Heart right ventricle (tissue), 16 donors: Measurements from ENCODE around the gene S100A12. TPM values are rescaled to one million over a fixed set of nuclear protein-coding genes. Genes with fewer than 3 reads are reported as not detected.

Experiments used
- ATAC-seq, 8 donors: fragments of 200-7000 bp; cut with Tn5 transposase; one replicate each; pipeline ENCODE4 v1.9.1; 2020; ENCODE audit warnings: mild to moderate bottlenecking in 8 of 8, moderate library complexity in 8 of 8, moderate number of reproducible peaks in 1 of 8
- DNase-seq, 2 donors: peaks; one replicate each; pipeline ENCODE4 v3.0.0-alpha.2; 2020
- H3K27ac ChIP-seq, 10 donors: fragments of 200-600 bp; sonication (generic) in 2 of 10; one replicate each; pipeline versions ENCODE4 v1.5.0 to v1.8.0; 2020 to 2022; ENCODE audit warnings: mild to moderate bottlenecking in 3 of 10
- H3K27me3 ChIP-seq, 7 donors: fragments of 200-600 bp; one replicate each; pipeline ENCODE4 v1.8.0; 2021 to 2022; ENCODE audit warnings: mild to moderate bottlenecking in 2 of 7
- H3K36me3 ChIP-seq, 9 donors: fragments of 200-600 bp; sonication (generic) in 1 of 9; one replicate each; pipeline versions ENCODE4 v1.5.0 to v1.8.0; 2020 to 2022; ENCODE audit warnings: mild to moderate bottlenecking in 2 of 9
- H3K4me1 ChIP-seq, 9 donors: fragments of 200-600 bp; sonication (generic) in 1 of 9; one replicate each; pipeline versions ENCODE4 v1.5.0 to v1.8.0; 2020 to 2022; ENCODE audit warnings: mild to moderate bottlenecking in 4 of 9
- H3K4me3 ChIP-seq, 10 donors: fragments of 200-600 bp; sonication (generic) in 2 of 10; one replicate each; pipeline versions ENCODE4 v1.5.0 to v1.8.0; 2020 to 2022; ENCODE audit warnings: mild to moderate bottlenecking in 7 of 10, moderate library complexity in 2 of 10
- H3K9me3 ChIP-seq, 11 donors: fragments of 200-600 bp in 10 of 11; sonication (generic) in 2 of 11; one replicate each; pipeline versions ENCODE4 v1.5.0 to v1.8.0; 2013 to 2022; ENCODE audit warnings: mild to moderate bottlenecking in 2 of 11, control low read depth in 1 of 11, moderate library complexity in 1 of 11
- CTCF ChIP-seq, 9 donors: fragments of 200-600 bp; sonication (generic) in 2 of 9; IDR thresholded peaks; one replicate each; pipeline versions ENCODE4 v1.5.0 to v1.8.0; 2021 to 2022; ENCODE audit warnings: antibody characterized with exemption in 9 of 9, mild to moderate bottlenecking in 5 of 9, moderate library complexity in 1 of 9
- WGBS, 2 donors: extraction: QIAGEN DNeasy Blood & Tissue Kit; methylation state at CpG; one replicate each; pipeline ENCODE4 v1.1.7; 2013; ENCODE audit warnings: inconsistent platforms in 1 of 2; 5-methylcytosine and 5-hydroxymethylcytosine counted together
- intact Hi-C, 10 donors: fragments of 100-400 bp; cut with DNase I; formaldehyde crosslinking; loops; one replicate each; pipeline versions ENCODE4 v1.11.1 to v1.14.2; 2022
- polyA plus RNA-seq, 2 donors: library from polyadenylated mRNA; stranded (reverse); fragments of 200-250 nt; gene quantifications; one replicate each; pipeline ENCODE4 v1.2.3, GENCODE V29; 2013
- total RNA-seq, 10 donors: library from RNA; stranded (reverse); fragmentation: NEBNext Ultra II Directional in 3 of 10; extraction: Animal tissue kit (Norgen Biotek cat#: 25700) in 3 of 10; gene quantifications; one replicate each; pipeline versions ENCODE4 v1.2.1 to v1.2.4, GENCODE V29; 2021 to 2023
- donor health status: Arrhythmogenic right ventricular cardiomyopathy.
- donor health status: ischemic (EF 13 %, LVEDD 7.1; RV severe dilation, severe dysfunction).
- donor health status: healthy with polysubstance abuse.
- donor health status: DM: no; HTN: yes; CAD: no.
- donor health status: DM: no; HTN: no; CAD: no.
- donor health status: ischemic (EF 25% LVEDD 6.9; RV normal size, moderate dysfunction).
- donor health status: ischemic (EF 25% LVEDD 5.7; RV mildly dilated, moderate dysfunction).
- donor health status: healthy.
- donor health status: DM: yes; HTN: yes; CAD: no.
- donor health status: Ischemic cardiomyopathy.
- donor health status: ischemic (EF 35%, LVEDD 5.7; RV mildly dilated, moderate dysfunction).
- donor health status: nonischemic (EF 11% LVEDD 7.7; RV severe dilation, severe dysfunction).
- donor health status: DM: yes; HTN: yes; CAD: no.
- donor health status: PGD.
- donor health status: ischemic (EF 29% LVEDD 5.4; RV normal size, mild dysfunction).
- donor health status: nonischemic (EF 23%, LVEDD 6.1; RV moderate dilation, normal function).

S100A12 gene
- total and polyA plus RNA-seq, 12 donors = 0.49 to 12.9 (median 4.1) TPM; not detected in 1

- no peak for ATAC-seq
- H3K4me3 ChIP-seq = no peak overlapping the region
- intact Hi-C loops = no loop called here
Observed at GRCh38 chr1:153397051-153397923, 21.9 kb upstream of the S100A12 start.

GRCh38 chr1:153396461-153396860 lies 21.0 kb upstream of the S100A12 start:
- H3K4me1 ChIP-seq = peaks cover 0 to 17% (median 0%) of the 10 kb centered on the region in 9 donors
- TF ChIP-seq CTCF (IDR thresholded peaks at IDR 0.05) = no peak
- intact Hi-C loops = no loop called here
- WGBS, 2 donors = 79 to 83% methylated on average over 6 of the region's 6 CpGs
- H3K4me3 ChIP-seq = no peak overlapping the region
- H3K9me3 ChIP-seq = no peaks in the 10 kb centered on the region
- ATAC-seq (no peak), DNase-seq (no peak)
- H3K27ac ChIP-seq = no peak overlapping the region
- H3K36me3 ChIP-seq = no peaks in the 10 kb centered on the region
- H3K27me3 ChIP-seq = peaks cover 0 to 25% (median 4%) of the 10 kb centered on the region in 7 donors

More at GRCh38 chr1:153397051-153397923, 21.9 kb upstream of the S100A12 start:
- H3K27me3 ChIP-seq = peaks cover 0 to 27% (median 4%) of the 10 kb centered on the region in 7 donors
- WGBS, 2 donors = 78 to 87% methylated on average over 19 of the region's 19 CpGs
- no peak for DNase-seq
- no peaks in the 10 kb centered on the region for H3K36me3 ChIP-seq
- H3K4me1 ChIP-seq = peaks cover 0 to 10% (median 0%) of the 10 kb centered on the region in 9 donors
- TF ChIP-seq CTCF (IDR thresholded peaks at IDR 0.05) = no peak
- H3K27ac ChIP-seq = no peak overlapping the region
- H3K9me3 ChIP-seq = no peaks in the 10 kb centered on the region

GRCh38 chr1:153395776-153396175 lies 20.4 kb upstream of the S100A12 start:
- H3K9me3 ChIP-seq = no peaks in the 10 kb centered on the region
- ATAC-seq = no peak
- intact Hi-C loops = no loop called here

More at GRCh38 chr1:153395776-153396175, 20.4 kb upstream of the S100A12 start:
- Histone ChIP-seq H3K27me3 (peaks cover 0 to 22% (median 0%) of the 10 kb centered on the region in 7 donors), H3K27ac (no peak overlapping the region), H3K36me3 (no peaks in the 10 kb centered on the region), H3K4me3 (no peak overlapping the region), H3K4me1 (peaks cover 0 to 24% (median 4%) of the 10 kb centered on the region in 9 donors)
- no peak for DNase-seq
- no peak for TF ChIP-seq CTCF (IDR thresholded peaks at IDR 0.05)
- WGBS, 2 donors = 77 to 79% methylated on average over 6 of the region's 6 CpGs
